ENCODE data around the gene ATP6V0A1.
"Not testable (repeated sequence)": the region's sequence is repeated elsewhere in the genome, so short reads cannot be mapped to it uniquely, and the experiment has no call there.

Gene ATP6V0A1

DNA sequence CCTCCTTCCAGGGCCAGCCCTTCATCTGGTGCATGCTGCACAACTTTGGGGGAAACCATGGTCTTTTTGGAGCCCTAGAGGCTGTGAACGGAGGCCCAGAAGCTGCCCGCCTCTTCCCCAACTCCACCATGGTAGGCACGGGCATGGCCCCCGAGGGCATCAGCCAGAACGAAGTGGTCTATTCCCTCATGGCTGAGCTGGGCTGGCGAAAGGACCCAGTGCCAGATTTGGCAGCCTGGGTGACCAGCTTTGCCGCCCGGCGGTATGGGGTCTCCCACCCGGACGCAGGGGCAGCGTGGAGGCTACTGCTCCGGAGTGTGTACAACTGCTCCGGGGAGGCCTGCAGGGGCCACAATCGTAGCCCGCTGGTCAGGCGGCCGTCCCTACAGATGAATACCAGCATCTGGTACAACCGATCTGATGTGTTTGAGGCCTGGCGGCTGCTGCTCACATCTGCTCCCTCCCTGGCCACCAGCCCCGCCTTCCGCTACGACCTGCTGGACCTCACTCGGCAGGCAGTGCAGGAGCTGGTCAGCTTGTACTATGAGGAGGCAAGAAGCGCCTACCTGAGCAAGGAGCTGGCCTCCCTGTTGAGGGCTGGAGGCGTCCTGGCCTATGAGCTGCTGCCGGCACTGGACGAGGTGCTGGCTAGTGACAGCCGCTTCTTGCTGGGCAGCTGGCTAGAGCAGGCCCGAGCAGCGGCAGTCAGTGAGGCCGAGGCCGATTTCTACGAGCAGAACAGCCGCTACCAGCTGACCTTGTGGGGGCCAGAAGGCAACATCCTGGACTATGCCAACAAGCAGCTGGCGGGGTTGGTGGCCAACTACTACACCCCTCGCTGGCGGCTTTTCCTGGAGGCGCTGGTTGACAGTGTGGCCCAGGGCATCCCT lies 84.8 kb downstream of the ATP6V0A1 start:
- no peak for DNase-seq

DNA sequence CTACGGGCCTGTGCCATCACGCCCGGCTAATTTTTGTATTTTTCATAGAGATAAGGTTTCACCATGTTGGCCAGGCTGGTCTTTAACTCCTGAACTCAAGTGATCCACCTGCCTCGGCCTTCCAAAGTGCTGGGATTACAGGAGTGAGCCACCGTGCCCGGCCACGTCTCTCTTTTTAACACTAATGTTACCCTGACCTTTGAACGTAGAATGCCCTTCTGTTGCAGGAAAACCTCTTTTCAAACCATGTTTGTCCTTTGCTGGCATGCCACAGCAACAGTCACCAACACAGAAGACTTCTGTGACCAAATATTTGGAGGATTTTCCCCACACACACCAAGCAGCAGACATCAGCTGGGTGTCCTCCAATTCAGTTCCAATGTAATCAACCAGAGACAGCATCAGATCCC lies 86.2 kb downstream of the ATP6V0A1 start:
- no peak for DNase-seq

DNA sequence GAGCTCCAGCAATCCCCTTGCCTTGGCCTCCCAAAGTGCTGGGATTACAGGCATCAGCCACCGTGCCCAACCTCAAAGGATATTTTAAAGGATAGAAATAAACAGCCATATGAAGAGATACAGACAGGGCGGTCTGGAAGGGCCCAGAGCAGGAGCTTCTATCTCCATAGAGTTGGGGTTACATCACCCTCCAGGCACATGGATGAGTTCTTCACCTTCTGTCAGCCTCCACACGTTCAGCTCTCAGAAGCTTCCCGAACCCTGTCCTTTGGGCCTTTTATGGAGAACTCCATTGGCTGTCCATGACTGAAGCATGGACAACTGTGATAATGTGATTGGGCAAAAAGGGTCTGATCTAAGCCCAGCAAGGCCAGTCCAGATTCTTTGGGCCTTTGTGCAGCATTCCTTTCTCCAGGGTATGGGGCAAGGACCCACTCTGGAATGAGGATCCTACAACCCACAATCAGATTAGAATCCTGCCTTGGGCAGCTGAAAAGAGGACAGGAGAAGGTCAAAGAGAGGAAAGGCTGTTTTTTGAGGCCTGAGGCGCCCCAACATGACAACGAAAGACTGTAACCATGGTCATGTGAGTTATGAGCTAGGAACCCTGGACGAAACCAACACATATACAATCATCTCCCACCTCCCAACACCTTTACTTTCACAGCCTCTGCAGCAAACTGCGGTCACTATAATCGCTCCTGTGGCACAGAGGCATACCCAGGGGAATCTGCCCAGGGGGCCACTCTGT lies 87.3 kb downstream of the ATP6V0A1 start:
- DNase-seq, result not testable (repeated sequence)

DNA sequence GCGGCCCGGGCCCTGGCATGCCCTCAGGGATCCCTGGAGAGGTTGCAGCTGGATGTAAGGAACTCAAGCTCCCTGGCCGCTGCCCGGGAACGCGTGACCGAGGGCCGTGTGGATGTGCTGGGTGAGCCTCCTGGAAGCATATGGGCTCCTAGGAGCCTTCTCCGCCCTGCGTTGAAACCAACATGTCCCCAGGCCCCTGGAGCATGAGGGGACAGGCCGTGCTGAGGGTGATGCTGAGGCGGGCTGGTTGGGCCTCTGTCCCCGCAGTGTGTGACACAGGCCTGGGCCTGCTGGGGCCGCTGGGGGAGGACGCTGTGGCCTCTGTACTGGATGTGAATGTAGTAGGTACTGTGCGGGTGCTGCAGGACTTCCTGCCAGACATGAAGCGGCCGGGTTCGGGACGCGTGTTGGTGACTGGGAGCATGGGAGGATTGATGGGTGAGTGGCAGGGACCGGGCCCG lies 88.4 kb downstream of the ATP6V0A1 start:
- DNase-seq, result no peak

DNA sequence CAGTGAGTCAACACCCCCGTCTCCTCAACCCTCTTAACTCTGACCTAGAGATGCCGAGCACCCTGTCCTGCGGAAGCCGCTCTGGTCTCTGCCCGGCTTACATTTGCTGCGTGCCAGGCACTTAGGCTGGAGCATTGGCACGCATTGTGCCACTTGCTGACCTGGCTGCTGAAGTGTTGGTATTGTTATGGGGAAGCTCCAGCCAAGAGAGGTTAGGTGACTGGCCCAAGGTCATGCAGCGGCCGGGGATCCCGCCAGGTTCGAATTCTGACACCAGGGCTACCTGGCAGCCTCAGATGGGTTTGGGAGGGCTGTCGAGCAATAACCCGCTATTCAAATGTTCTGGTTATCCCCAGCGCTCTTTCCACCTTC lies 89.0 kb downstream of the ATP6V0A1 start:
- DNase-seq, result no peak

DNA sequence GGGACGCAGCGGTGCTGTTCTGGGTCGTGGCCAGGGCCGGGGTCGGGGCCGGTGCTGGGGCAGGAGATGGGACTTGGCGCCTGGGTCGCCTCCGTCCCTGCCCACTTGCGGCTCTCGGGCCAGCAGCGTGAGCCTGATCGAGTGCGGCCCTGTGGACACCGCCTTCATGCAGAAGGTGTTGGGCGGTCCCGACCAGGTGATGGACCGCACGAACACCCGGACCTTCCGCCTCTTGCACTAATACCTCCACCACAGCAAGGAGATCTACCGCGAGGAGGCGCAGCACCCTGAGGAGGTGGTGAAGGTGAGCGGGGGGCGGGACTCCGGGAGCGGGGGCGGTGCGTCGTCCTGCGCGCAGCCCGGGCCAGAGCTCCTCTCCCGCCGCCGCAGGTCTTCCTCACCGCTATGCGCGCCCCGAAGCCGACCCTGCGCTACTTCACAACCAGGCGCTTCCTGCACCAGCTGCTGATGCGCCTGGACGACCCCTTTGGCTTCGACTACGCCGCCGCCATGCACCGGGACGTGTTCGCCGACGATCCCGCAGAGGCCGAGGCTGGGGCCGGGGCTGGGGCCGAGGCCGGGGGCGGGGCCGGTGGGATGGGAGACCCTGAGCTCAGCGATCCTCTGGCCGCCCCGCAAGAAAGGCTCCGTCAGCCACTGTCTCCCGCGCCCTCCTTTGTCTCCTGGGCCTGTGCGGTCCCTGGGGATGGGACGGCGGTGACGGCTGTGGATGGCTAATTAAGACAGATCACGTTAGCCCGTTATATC lies 89.6 kb downstream of the ATP6V0A1 start:
- peak; percentile 80 for DNase-seq

DNA sequence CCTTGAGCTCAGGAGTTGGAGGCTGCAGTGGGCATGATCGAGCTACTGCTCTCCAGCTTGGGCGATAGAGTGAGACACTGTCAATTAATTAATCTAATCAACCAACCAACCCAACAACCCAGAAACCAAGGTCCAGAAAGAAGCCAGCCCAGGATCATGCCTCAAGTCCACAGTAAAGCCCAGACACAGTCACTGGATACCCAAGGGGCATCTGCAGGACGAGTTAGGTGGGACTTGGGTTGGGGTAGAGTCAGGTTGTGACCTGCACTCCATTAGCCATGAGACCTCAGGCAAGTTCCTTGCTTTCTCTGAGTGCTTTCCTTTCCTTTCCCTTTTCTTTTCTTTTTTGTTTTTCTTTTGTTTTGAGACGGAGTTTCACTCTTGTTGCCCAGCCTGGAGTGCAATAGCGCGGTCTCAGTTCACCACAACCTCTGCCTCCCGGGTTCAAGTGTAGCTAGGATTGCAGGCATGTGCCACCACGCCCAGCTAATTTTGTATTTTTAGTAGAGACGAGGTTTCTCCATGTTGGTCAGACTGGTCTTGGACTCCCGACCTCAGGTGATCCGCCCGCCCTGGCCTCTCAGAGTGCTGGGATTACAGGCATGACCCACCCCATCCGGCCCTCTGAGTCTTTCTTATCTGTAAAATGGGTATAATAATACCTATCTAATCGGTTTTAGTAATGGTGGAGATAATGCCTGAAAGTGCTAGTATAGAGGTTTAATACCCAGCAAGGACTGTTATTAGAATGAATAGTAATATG lies 90.5 kb downstream of the ATP6V0A1 start:
- no peak for DNase-seq

DNA sequence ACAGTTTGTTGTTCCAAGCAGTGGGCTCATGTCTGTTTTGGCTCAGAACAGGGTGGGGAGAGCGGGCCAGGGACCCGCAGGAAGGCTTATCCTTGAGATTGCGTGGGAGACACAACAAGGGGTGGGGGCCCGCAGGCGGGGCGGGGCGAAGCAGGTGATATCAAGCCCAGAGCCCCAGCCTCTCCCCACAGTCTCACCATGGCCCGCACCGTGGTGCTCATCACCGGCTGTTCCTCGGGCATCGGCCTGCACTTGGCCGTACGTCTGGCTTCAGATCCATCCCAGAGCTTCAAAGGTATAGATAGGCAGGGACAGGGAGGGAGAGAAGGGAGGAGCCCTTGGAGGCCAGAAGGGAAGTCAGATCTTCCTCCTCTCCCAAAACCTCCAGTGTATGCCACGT lies 94.1 kb downstream of the ATP6V0A1 start, which contains the start of gene HSD17B1:
TSS of gene HSD17B1 (plus strand) at position 188 of the 400 bp plus-strand sequence. CDS start at position 199, 11 bp downstream.
- not testable (repeated sequence) for DNase-seq

DNA sequence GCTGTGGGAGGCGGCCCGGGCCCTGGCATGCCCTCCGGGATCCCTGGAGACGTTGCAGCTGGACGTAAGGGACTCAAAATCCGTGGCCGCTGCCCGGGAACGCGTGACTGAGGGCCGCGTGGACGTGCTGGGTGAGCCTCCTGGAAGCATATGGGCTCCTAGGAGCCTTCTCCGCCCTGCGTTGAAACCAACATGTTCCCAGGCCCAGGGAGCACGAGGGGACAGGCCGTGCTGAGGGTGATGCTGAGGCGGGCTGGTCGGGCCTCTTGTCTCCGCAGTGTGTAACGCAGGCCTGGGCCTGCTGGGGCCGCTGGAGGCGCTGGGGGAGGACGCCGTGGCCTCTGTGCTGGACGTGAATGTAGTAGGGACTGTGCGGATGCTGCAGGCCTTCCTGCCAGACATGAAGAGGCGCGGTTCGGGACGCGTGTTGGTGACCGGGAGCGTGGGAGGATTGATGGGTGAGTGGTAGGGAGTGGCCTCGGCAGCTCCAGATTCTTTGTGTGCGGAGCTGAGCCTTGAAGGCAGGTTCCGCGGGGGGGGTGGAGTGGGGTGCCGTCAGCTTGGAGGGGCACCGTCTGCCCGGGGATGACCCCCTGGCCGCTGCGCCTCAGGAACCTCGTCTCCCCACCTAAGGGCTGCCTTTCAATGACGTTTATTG lies 94.6 kb downstream of the ATP6V0A1 start:
- no peak for DNase-seq

DNA sequence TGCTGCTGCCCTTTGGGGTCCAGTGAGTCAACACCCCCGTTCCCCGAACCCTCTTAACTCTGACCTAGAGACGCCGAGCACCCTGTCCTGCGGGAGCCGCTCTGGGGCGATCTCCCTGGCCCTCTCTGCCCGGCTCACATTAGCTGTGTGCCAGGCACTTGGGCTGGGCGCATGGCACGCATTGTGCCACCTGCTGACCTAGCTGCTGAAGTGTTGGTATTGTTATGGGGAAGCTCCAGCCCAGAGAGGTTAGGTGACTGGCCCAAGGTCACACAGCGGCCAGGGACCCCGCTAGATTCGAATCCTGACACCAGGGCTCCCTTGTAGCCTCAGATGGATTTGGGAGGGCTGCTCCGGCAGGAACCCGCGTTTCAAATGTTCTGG lies 95.2 kb downstream of the ATP6V0A1 start:
- DNase-seq, result no peak

DNA sequence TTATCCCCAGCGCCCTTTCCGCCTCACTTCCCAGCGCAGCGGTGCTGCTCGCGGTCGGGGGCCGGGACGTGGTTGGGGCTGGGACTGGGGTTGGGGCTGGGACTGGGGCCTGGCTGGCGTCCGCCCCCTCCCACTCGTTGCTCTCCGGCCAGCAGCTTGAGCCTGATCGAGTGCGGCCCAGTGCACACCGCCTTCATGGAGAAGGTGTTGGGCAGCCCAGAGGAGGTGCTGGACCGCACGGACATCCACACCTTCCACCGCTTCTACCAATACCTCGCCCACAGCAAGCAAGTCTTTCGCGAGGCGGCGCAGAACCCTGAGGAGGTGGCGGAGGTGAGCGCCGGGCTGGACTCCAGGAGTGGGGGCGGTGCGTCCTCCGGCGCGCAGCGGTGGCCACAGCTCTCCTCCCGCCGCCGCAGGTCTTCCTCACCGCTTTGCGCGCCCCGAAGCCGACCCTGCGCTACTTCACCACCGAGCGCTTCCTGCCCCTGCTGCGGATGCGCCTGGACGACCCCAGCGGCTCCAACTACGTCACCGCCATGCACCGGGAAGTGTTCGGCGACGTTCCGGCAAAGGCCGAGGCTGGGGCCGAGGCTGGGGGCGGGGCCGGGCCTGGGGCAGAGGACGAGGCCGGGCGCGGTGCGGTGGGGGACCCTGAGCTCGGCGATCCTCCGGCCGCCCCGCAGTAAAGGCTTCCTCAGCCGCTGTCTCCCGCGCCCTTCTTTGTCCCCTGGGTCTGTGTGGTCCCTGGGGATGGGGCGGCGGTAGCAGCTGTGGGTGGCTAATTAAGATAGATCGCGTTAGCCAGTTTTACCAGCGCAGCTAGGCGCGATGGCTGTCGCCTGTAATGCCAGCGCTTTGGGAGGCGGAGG lies 95.8 kb downstream of the ATP6V0A1 start:
- DNase-seq, result peak; percentile 83

DNA sequence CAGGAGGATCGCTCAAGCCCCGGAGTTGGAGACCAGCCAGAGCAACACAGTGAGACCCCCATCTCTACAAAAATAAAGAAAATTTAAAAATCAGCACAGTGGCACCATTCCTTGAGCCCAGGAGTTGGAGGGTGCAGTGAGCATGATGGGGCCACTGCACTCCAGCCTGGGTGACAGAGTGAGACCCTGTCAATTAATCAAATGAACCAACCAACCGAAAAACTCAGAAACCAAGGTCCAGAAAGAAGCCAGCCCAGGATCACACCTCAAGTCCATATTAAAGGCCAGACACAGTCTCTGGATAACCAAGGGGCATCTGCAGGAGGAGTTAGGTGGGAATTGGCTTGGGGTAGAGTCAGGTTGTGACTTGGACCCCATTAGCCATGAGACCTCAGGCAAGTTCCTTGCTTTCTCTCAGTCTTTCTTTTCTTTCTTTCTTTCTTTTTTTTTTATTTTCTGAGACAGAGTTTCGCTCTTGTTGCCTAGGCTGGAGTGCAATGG lies 96.5 kb downstream of the ATP6V0A1 start:
- DNase-seq, result no peak

DNA sequence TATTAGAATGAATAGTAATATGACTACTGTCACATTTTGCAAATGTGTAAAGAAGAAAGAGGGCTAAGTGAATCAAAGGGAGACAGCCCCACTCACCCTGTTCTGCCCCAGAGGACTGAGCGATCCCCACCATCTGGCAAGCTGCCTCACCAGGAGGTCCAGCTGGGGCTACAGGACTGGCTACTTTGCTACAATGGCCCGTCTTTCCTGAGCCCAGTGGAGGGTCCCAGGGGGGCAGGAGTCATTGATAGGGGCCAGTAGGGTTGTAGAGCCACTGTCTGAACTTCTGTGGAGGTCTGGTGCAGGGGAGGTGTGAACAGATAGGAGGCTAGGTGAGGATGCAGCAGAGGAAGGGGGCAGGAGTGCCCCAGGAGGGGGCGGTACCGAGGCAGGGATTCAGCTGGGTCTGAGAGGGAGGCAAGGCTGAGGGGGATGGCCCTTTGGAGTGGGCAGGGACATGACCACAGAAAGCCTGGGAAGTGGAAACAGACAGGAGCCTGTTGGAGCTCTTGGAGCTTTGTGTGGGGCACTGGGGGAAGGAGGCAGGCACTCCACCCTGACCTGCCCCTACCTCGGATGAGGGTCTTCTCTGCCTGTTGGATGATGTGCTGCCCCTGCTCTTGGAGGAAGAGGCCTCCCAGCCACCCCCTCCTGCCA lies 97.4 kb downstream of the ATP6V0A1 start:
- DNase-seq, result not testable (repeated sequence)

DNA sequence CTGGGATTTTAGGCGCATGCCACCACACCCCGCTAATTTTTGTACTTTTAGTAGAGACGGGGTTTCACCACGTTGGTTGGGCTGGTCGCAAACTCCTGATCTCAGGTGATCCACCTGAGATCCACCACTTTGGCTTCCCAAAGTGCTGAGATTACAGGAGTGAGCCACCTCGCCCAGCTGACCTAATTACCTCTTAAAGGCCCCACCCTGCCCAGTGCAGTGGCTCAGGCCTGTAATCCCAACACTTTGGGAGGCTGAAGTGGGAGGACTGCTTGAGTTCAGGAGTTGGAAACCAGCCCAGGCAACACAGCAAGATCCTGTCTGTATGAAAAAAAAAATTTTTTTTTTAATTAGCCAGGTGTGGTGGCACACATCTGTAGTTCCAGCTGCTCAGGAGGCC lies 100.4 kb downstream of the ATP6V0A1 start:
- DNase-seq, result no peak

DNA sequence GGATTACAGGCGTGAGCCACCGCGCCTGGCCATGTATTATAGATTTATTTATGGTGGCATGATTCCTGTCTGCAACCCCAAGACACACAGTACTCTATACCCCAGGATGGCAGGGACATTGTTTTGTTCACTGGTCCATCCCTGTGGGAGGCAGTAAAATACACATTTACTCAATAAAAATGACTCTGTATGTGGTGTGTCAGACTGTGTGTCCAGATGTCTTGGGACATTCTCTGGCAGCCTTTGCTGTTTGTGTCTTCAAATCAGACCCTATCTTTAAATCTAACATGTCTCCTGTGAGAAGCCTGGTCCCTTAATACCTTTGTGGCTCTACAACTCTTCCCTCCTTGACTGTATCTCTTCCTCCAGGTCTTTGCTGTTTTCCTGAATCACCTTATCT lies 101.6 kb downstream of the ATP6V0A1 start:
- DNase-seq, result no peak

DNA sequence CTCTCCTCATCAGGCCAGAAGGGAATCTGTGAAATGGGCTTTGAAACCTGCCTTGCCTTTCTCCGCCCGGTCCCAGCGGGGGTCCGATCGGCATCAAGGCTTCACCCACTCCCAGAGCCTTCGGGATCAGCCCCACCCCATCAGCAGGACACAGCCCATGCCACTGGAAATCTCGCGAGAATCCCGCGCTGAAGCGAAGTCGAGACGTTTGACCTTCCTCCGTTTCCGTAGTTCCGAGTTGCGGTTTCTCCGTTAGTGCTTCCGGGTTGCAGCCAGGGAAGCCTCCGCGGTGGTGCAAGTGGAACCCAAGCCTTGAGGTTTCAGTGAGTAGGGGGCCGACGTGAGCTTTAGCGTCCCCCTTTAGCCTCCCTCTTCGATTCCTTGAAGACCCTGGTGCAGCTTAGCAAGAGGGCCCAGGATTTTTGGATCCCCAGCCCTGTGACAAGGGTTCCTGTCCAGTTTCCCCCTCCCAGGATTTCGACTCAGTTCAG lies 103.3 kb downstream of the ATP6V0A1 start, which contains the start of gene COASY:
TSS of gene COASY (plus strand) at position 252 of the 491 bp plus-strand sequence. CDS start 475 bp downstream, outside the sequence.
- peak; percentile 95 for DNase-seq

DNA sequence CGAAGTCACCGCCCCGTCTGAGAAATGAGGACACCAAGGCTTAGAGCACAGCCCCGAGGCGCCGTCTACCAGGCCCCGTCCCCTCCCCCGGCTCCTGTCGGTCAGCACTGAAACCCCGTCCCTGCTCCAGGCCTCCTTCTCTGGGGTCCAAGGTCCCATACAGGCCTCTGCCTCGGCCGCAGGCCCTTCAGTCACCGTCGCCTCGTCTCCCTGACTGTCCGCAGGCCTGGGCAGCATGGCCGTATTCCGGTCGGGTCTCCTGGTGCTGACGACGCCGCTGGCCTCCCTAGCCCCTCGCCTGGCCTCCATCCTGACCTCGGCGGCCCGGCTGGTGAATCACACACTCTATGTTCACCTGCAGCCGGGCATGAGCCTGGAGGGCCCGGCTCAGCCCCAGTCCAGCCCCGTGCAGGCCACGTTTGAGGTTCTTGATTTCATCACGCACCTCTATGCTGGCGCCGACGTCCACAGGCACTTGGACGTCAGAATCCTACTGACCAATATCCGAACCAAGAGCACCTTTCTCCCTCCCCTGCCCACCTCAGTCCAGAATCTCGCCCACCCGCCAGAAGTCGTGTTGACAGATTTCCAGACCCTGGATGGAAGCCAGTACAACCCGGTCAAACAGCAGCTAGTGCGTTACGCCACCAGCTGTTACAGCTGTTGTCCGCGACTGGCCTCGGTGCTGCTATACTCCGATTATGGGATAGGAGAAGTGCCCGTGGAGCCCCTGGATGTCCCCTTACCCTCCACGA lies 103.9 kb downstream of the ATP6V0A1 start:
- DNase-seq, result no peak

DNA sequence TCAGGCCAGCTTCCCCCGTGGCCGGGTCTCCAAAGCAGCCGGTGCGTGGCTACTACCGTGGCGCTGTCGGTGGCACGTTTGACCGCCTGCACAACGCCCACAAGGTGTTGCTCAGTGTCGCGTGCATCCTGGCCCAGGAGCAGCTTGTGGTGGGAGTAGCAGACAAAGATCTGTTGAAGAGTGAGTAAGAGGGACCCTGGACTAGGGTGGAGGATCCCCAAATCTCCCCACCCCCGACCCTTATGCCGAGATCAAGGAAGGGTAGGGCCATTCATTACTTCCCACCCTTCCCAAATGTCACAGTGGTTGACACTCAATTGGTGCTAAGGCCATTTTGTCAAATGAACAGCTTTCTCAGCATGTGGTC lies 104.4 kb downstream of the ATP6V0A1 start:
- DNase-seq, result no peak

DNA sequence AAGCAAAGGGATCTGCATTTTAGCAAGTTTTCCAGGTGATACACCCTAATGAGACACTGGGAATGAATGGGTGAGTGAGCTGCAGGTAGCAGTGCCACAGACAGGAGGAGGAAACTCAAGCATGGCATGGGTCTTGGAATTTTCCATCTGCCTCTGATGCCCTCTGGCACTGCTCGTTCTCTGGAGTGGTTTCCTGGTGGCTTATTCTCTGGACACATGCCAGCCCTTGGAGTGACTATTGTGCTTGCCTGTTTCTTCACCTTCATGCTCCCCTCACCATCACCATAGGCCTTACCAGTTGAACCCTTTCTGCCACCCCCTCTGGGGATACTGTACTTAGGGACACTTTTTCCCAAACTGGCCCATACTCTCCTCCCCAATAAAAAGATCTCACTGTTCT lies 104.9 kb downstream of the ATP6V0A1 start:
- DNase-seq, result no peak
